Bronchial epithelial cell (primary cell): ENCODE measurements around the gene LIM2. TPM values are rescaled to one million over a fixed set of nuclear protein-coding genes. Genes with fewer than 3 reads are reported as not detected.

Experiments used
- DNase-seq: peaks from one replicate; pipeline ENCODE4 v3.0.0-alpha.2; 2010; ENCODE audit warnings: low read depth
- FAIRE-seq: peaks from 2 replicates; lab custom pipeline; 2011; peaks lifted over from hg19 to GRCh38; lab: Jason Lieb, UNC
- H3K27me3 ChIP-seq: 2 replicates; pipeline ENCODE4 v1.5.1; 2011; ENCODE audit warnings: low read length; ENCODE audit not compliant: control insufficient read depth, insufficient read depth
- H3K36me3 ChIP-seq: 2 replicates; pipeline ENCODE4 v1.5.1; 2011; ENCODE audit warnings: low read length; ENCODE audit not compliant: control insufficient read depth, insufficient read depth
- H3K4me3 ChIP-seq: 2 replicates; pipeline ENCODE4 v1.5.1; 2011; ENCODE audit warnings: mild to moderate bottlenecking, low read depth, low read length, control low read depth
- CTCF ChIP-seq: IDR thresholded peaks from 2 replicates; pipeline ENCODE4 v1.5.1; 2011; ENCODE audit warnings: mild to moderate bottlenecking, moderate library complexity, low read length, control low read depth, inconsistent platforms; ENCODE audit not compliant: insufficient read depth, severe bottlenecking
- total RNA-seq: library from RNA; depleted of rRNA; stranded (reverse); fragments of >200 nt; gene quantifications from 2 replicates; pipeline ENCODE4 v1.2.1, GENCODE V29; 2014

The LIM2 gene
- total RNA-seq, 1 donor from 2014 or later, result not detected

GRCh38 chr19:51367565-51368365, 20.0 kb downstream of the LIM2 start:
- DNase-seq, result peak; percentile 89
- no peak for TF ChIP-seq CTCF

GRCh38 chr19:51367255-51367564, 20.6 kb downstream of the LIM2 start:
- Histone ChIP-seq H3K27me3 (no peaks in the 10 kb centered on the region), H3K36me3 (no peaks in the 10 kb centered on the region), H3K4me3 (peak overlapping the region; percentile 58)
- DNase-seq (no peak), FAIRE-seq (no peak)
- no peak for TF ChIP-seq CTCF

More at GRCh38 chr19:51367565-51368365, 20.0 kb downstream of the LIM2 start:
- FAIRE-seq, result no peak
- H3K4me3 ChIP-seq, result peak overlapping the region; percentile 58
- no peaks in the 10 kb centered on the region for H3K27me3 ChIP-seq
- H3K36me3 ChIP-seq, result no peaks in the 10 kb centered on the region

GRCh38 chr19:51366389-51367254, 21.2 kb downstream of the LIM2 start:
- H3K36me3 ChIP-seq, result no peaks in the 10 kb centered on the region
- H3K4me3 ChIP-seq, result peak overlapping the region; percentile 58
- no peaks in the 10 kb centered on the region for H3K27me3 ChIP-seq
- FAIRE-seq (no peak), DNase-seq (peak; percentile 93)
- no peak for TF ChIP-seq CTCF

GRCh38 chr19:51365965-51366388, 21.8 kb downstream of the LIM2 start, which contains the start of gene ETFB:
Gene ETFB, minus strand, starts transcription at chr19:51366388. Its CDS starts 62 bp downstream, at chr19:51366326.
- FAIRE-seq, result no peak
- TF ChIP-seq CTCF, result no peak
- DNase-seq, result no peak
- no peaks in the 10 kb centered on the region for H3K27me3 ChIP-seq
- H3K36me3 ChIP-seq, result peaks cover 2% of the 10 kb centered on the region
- H3K4me3 ChIP-seq, result peak within 1 kb of the TSS; percentile 58

- peak overlapping the region; percentile 58 for H3K4me3 ChIP-seq
- peaks cover 2% of the 10 kb centered on the region for H3K36me3 ChIP-seq
- DNase-seq, result peak; percentile 18
- no peak for FAIRE-seq
- no peak for TF ChIP-seq CTCF
- H3K27me3 ChIP-seq, result no peaks in the 10 kb centered on the region
These were observed 22.4 kb downstream of the LIM2 start for GRCh38 chr19:51365211-51365964.
